Psoas muscle (tissue), 8 donors: ENCODE data around the gene AIMP1. TPM values are rescaled to one million over a fixed set of nuclear protein-coding genes. Genes with fewer than 3 reads are reported as not detected.
"Not testable (repeated sequence)": the region's sequence is repeated elsewhere in the genome, so short reads cannot be mapped to it uniquely, and the experiment has no call there.

Experiments used
- ATAC-seq, 4 donors: fragments of 200-7000 bp; cut with Tn5 transposase; one replicate each; pipeline ENCODE4 v1.9.1; 2020; ENCODE audit warnings: moderate library complexity in 3 of 4, mild to moderate bottlenecking in 2 of 4
- DNase-seq, 2 donors: peaks; one replicate each; pipeline ENCODE4 v3.0.0-alpha.2; 2020
- H3K27ac ChIP-seq: fragments of 200-600 bp; one replicate; pipeline ENCODE4 v1.8.0; 2022
- H3K27me3 ChIP-seq, 3 donors: fragments of 200-600 bp in 1 of 3; one replicate each; pipeline versions ENCODE4 v1.6.1 to v1.8.0; 2013 to 2022; ENCODE audit warnings: low read length in 2 of 3, mild to moderate bottlenecking in 2 of 3, moderate library complexity in 1 of 3; ENCODE audit not compliant: insufficient read depth in 3 of 3
- H3K36me3 ChIP-seq, 2 donors: fragments of 200-600 bp in 1 of 2; one replicate each; pipeline versions ENCODE4 v1.6.1 to v1.8.0; 2013 to 2022; ENCODE audit warnings: low read depth in 1 of 2, mild to moderate bottlenecking in 1 of 2, moderate library complexity in 1 of 2; ENCODE audit not compliant: insufficient read depth in 1 of 2
- H3K4me1 ChIP-seq: fragments of 200-600 bp; one replicate; pipeline ENCODE4 v1.8.0; 2022
- H3K4me3 ChIP-seq: fragments of 200-600 bp; one replicate; pipeline ENCODE4 v1.8.0; 2022; ENCODE audit warnings: mild to moderate bottlenecking
- H3K9me3 ChIP-seq: fragments of 200-600 bp; one replicate; pipeline ENCODE4 v1.8.0; 2022
- WGBS, 3 donors: extraction: QIAGEN DNeasy Blood & Tissue Kit; methylation state at CpG; one replicate each; pipeline versions ENCODE4 v1.1.6 to v1.1.7; 2013; 5-methylcytosine and 5-hydroxymethylcytosine counted together
- intact Hi-C, 2 donors: fragments of 100-400 bp; cut with DNase I; formaldehyde crosslinking; loops; one replicate each; pipeline versions ENCODE4 v1.11.0 to v1.14.2; 2022
- polyA plus RNA-seq, 3 donors: library from polyadenylated mRNA; stranded (reverse); fragments of 200-250 nt; gene quantifications; one replicate each; pipeline ENCODE4 v1.2.3, GENCODE V29; 2013
- total RNA-seq, 4 donors: library from RNA; stranded (reverse); fragmentation: NEBNext Ultra II Directional in 2 of 4; extraction: Animal tissue kit (Norgen Biotek cat#: 25700) in 2 of 4; gene quantifications; one replicate each; pipeline versions ENCODE4 v1.2.1 to v1.2.4, GENCODE V29; 2021 to 2023
- TF ChIP-seq, protein P1 (sequence below): fragments of 200-600 bp; IDR thresholded peaks from one replicate; pipeline ENCODE4 v1.8.0; 2022; ENCODE audit warnings: antibody characterized with exemption
- donor health status: healthy with polysubstance abuse.
- donor health status: DM: no; HTN: no; CAD: no; lungs with moderate emphysema.
- donor health status: Bipolar disorder and iron deficiency.
- donor health status: healthy.
- donor health status: DM: yes; HTN: yes; CAD: no.
- donor health status: DM: no; HTN: no; CAD: no.
- donor health status: DM: no; HTN: no; CAD: no.
- donor health status: DM: yes; HTN: yes; CAD: no.

Gene AIMP1
- total and polyA plus RNA-seq, 7 donors = 26.0 to 65.5 (median 36.0) TPM

- TF ChIP-seq, protein P1, sequence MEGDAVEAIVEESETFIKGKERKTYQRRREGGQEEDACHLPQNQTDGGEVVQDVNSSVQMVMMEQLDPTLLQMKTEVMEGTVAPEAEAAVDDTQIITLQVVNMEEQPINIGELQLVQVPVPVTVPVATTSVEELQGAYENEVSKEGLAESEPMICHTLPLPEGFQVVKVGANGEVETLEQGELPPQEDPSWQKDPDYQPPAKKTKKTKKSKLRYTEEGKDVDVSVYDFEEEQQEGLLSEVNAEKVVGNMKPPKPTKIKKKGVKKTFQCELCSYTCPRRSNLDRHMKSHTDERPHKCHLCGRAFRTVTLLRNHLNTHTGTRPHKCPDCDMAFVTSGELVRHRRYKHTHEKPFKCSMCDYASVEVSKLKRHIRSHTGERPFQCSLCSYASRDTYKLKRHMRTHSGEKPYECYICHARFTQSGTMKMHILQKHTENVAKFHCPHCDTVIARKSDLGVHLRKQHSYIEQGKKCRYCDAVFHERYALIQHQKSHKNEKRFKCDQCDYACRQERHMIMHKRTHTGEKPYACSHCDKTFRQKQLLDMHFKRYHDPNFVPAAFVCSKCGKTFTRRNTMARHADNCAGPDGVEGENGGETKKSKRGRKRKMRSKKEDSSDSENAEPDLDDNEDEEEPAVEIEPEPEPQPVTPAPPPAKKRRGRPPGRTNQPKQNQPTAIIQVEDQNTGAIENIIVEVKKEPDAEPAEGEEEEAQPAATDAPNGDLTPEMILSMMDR = no peak
- DNase-seq (no peak), ATAC-seq (no peak)
- no peaks in the 10 kb centered on the region for H3K36me3 ChIP-seq
- intact Hi-C loops = no loop called here
- H3K9me3 ChIP-seq = no peaks in the 10 kb centered on the region
- 90 to 91% (median 90%) methylated on average over 3 of the region's 3 CpGs for WGBS, 3 donors
- H3K4me3 ChIP-seq = no peak overlapping the region
- H3K4me1 ChIP-seq = no peaks in the 10 kb centered on the region
- no peak overlapping the region for H3K27ac ChIP-seq
- H3K27me3 ChIP-seq = peaks cover 0 to 2% (median 0%) of the 10 kb centered on the region in 3 donors
Measured at GRCh38 chr4:106384878-106385277, 68.5 kb downstream of the AIMP1 start.

GRCh38 chr4:106385853-106386393 lies 69.6 kb downstream of the AIMP1 start:
- intact Hi-C loops = no loop called here
- ATAC-seq (no peak), DNase-seq (no peak)
- peaks cover 0 to 2% (median 0%) of the 10 kb centered on the region in 3 donors for H3K27me3 ChIP-seq
- no peak overlapping the region for H3K27ac ChIP-seq
- WGBS, 3 donors = 81 to 90% (median 86%) methylated on average over 6 of the region's 6 CpGs
- no peak overlapping the region for H3K4me3 ChIP-seq
- TF ChIP-seq, protein P1 = no peak
- H3K4me1 ChIP-seq = no peaks in the 10 kb centered on the region
- H3K36me3 ChIP-seq = no peaks in the 10 kb centered on the region
- H3K9me3 ChIP-seq = no peaks in the 10 kb centered on the region

DNA sequence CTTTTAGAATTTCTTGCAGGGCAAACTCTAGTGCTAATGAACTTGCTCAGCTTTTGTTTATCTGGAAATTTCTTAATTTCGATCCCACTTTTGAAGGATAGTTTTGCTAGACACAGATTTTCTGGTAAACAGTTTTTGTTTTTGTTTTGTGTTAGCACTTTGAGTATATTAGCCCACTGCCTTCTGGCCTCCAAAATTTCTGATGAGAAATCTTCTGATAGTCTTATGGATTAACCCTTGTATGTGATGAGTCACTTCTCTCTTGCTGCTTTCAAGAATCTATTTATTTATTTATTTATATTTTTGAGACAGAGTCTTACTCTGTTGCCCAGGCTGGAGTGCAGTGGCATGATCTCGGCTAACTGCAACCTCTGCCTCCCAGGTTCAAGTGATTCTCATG lies 79.2 kb downstream of the AIMP1 start:
- peaks cover 27% of the 10 kb centered on the region for H3K9me3 ChIP-seq

GRCh38 chr4:106398898-106399297 lies 82.5 kb downstream of the AIMP1 start:
- H3K4me3 ChIP-seq, intact Hi-C loops, H3K36me3 ChIP-seq, H3K27me3 ChIP-seq, ATAC-seq, H3K27ac ChIP-seq, H3K4me1 ChIP-seq, DNase-seq: not testable (repeated sequence)
- peaks cover 27% of the 10 kb centered on the region for H3K9me3 ChIP-seq
- 65 to 76% (median 73%) methylated on average over 2 of the region's 4 CpGs for WGBS, 3 donors

More for the DNA sequence above, 79.2 kb downstream of the AIMP1 start:
- Histone ChIP-seq H3K27me3 (no peaks in the 10 kb centered on the region), H3K4me3 (no peak overlapping the region), H3K4me1 (no peaks in the 10 kb centered on the region), H3K36me3 (no peaks in the 10 kb centered on the region), H3K27ac (no peak overlapping the region)
- intact Hi-C loops = no loop called here
- DNase-seq = no peak
- WGBS, 3 donors = 83 to 85% (median 83%) methylated on average over 2 of the region's 2 CpGs
- TF ChIP-seq, protein P1 = no peak
- no peak for ATAC-seq

Other genes with a start within 250 kb of the AIMP1 start
- 10 to 100 TPM in 3 of 4 donors, 1 to 10 TPM in 1; 9.7 to 16.8 (median 12.9) TPM for gene TBCK, start 341 bp upstream of the AIMP1 start, total RNA-seq
- 1 to 10 TPM; 1.9 to 5.2 (median 3.7) TPM for gene TBCK, start 341 bp upstream of the AIMP1 start, polyA plus RNA-seq
- not detected for gene GIMD1, start 52.2 kb downstream of the AIMP1 start, total RNA-seq
- gene GIMD1, start 52.2 kb downstream of the AIMP1 start, polyA plus RNA-seq = under 1 TPM in 1 of 3 donors, not detected in 2; 0.04 TPM